ENCODE measurements around the gene CRYBA2. TPM values are rescaled to one million over a fixed set of nuclear protein-coding genes. Genes with fewer than 3 reads are reported as not detected.

The CRYBA2 gene, protein sequence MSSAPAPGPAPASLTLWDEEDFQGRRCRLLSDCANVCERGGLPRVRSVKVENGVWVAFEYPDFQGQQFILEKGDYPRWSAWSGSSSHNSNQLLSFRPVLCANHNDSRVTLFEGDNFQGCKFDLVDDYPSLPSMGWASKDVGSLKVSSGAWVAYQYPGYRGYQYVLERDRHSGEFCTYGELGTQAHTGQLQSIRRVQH
- not detected for polyA plus RNA-seq (ENCODE audit: low read depth in 6 of 6)

DNA sequence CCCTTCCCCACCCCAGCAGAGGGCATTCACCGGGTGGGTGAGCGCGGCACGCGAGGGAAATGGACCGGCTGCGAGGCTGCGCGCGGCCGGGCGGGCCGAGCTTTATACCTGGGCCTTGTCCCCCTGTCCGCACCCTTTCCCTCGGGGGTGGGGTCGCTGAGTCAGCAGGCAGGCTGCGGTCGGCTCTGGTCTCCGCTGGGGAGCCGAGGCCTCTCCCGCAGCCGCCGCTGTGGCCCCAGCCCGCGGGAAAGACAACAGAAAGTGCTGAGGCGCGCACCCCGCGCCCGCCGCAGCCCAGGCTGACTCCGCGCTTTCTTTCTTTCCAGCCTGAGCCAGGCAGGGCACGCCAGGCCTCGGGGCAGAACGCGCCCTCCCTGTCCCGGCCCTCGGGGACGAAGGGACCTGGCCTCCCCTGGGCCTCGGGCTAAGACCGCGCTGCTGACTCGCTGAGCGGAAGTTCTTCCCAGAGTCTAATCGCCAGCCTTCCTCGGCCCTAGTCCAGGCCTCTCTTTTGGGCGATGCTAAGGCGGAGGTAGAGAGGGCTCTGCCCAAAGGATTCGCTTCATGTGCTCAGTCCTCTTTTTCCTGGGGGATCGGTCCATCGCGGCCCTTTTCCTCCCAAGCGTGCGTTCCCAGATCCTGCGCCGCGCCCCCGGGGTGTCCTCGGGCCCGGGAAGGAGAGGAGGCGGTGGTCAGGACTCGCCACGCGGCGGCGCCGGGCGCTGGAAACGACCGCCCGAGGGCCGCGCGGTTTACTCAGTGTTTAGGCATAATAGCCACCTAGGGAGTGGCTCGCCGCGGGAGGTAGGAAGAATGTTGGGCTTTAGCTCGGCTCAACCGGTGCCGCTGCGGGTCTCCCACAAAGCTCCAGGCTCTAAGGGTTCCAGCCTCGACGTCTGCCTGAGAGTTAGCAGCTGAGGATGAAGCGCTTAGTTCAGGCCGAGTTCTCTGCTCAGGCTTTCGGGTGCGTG lies at the start of gene CRYBA2:
CRYBA2 (minus strand) TSS at position 78 of the 971 bp plus-strand sequence. CDS start 246 bp downstream, outside the sequence.
- Mint-ChIP-seq H3K27me3 (peaks cover 57 to 96% (median 86%) of the 10 kb centered on the region in 3 donors), H3K36me3 (no peaks in the 10 kb centered on the region), H3K27ac (no peak within 1 kb of the TSS), H3K9me3 (peaks cover 0 to 2% (median 0%) of the 10 kb centered on the region in 7 donors), H3K4me1 (peaks cover 14 to 31% (median 16%) of the 10 kb centered on the region in 3 donors), H3K4me3 (peak within 1 kb of the TSS in 5 of 8 donors; percentile 34 to 72 (median 55))
- ATAC-seq (ENCODE audit: low read depth in 2 of 2) (no peak), DNase-seq (no peak)

DNA sequence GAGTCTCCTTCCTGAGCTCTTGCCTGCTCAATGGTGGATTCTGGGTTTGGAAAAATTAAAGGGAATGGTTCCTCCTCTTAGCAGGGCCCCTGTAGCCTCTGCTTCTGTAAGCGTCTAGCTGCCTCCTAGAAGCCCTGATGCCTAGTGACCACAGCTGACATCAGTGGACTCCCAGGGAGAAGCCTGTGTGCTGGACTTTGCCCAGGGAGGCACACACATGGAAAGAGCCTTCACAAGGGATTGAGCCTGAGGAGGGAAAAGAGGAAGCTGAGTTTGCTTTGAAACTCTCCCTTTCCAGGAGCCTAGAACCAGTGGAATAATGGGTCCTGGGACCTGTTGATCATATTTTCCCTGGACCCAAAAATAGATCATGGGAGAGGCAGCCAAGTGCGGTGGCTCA lies 49.5 kb upstream of the CRYBA2 start:
- Mint-ChIP-seq H3K4me3 (peak overlapping the region in 1 of 8 donors; percentile 6), H3K9me3 (peaks cover 0 to 2% (median 0%) of the 10 kb centered on the region in 7 donors), H3K27ac (no peak overlapping the region), H3K27me3 (peaks cover 64 to 92% (median 86%) of the 10 kb centered on the region in 3 donors), H3K4me1 (peaks cover 0 to 11% (median 5%) of the 10 kb centered on the region in 3 donors), H3K36me3 (no peaks in the 10 kb centered on the region)
- DNase-seq, result no peak
- no peak for ATAC-seq (ENCODE audit: low read depth in 2 of 2)

DNA sequence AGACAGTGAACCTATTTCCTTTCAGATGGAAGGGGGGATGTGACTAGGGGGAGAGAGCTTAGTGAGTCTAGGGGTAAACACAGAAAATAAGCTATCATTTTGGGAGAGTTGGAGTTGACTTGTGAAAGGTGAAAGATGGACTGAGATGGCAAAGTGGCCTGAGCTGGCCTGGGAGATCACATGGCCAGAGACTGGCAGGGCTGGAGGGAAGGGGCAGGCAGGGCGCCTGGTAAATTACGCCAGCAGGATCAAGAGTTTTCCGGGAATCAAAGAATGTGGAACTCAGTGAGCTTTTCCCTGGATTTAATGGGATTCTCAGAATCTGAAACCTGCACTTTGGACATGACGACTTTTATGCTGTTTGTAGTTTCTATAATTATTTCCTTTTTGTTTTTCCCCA lies 48.9 kb upstream of the CRYBA2 start:
- no peak for ATAC-seq (ENCODE audit: low read depth in 2 of 2)
- H3K36me3 Mint-ChIP-seq, result no peaks in the 10 kb centered on the region
- peaks cover 0 to 2% (median 0%) of the 10 kb centered on the region in 7 donors for H3K9me3 Mint-ChIP-seq
- H3K4me3 Mint-ChIP-seq, result peak overlapping the region in 1 of 8 donors; percentile 25
- peaks cover 64 to 92% (median 89%) of the 10 kb centered on the region in 3 donors for H3K27me3 Mint-ChIP-seq
- H3K4me1 Mint-ChIP-seq, result peaks cover 0 to 11% (median 5%) of the 10 kb centered on the region in 3 donors
- H3K27ac Mint-ChIP-seq, result no peak overlapping the region
- no peak for DNase-seq

DNA sequence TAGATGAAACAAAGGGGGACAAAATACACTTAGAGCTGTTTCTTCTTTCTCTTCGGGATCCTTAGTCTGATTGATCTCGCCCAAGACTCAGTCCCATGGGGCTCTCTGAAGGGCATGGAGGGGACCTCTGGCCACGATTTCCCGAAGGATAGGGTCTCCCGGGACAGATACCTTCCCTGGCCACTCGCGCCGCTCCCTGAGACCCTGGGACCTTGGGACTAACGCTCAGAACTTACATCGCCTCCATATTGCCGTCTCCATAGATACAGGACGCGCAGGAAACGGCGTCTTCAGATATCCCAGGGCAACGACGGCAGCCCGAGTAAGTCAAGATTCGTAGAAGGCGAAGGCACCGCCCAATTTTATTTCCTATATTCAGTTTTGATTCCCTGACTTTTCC lies 48.0 kb upstream of the CRYBA2 start, which contains the start of gene CFAP65:
CFAP65 (minus strand) TSS at position 265 of the 400 bp plus-strand sequence. CDS start 2,468 bp downstream, outside the sequence.
- DNase-seq (no peak), ATAC-seq (ENCODE audit: low read depth in 2 of 2) (no peak)
- H3K27me3 Mint-ChIP-seq, result peaks cover 61 to 93% (median 88%) of the 10 kb centered on the region in 3 donors
- peaks cover 0 to 11% (median 5%) of the 10 kb centered on the region in 3 donors for H3K4me1 Mint-ChIP-seq
- peak within 1 kb of the TSS in 1 of 6 donors; percentile 62 for H3K27ac Mint-ChIP-seq
- peaks cover 0 to 2% (median 0%) of the 10 kb centered on the region in 7 donors for H3K9me3 Mint-ChIP-seq
- no peaks in the 10 kb centered on the region for H3K36me3 Mint-ChIP-seq
- H3K4me3 Mint-ChIP-seq, result peak within 1 kb of the TSS in 5 of 8 donors; percentile 27 to 71 (median 53)

DNA sequence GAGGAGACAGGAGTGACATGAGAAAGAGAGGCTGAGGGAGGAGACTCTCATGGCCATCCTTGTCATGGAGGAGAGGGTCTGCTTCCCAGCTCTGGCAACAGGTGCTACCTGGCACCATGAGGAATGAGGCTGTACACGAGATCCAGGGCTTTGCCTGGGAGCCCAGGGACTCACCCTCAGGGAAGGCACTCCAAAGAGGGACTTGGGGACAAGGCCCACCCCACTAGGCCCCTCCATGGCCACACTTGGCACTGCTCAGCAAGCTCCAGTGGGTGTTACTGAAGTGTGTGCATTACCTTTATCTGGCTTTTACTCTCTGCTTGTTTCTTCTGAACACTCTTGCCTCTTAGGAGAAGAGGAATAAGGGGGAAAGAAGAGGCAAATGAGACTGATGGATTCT lies 45.4 kb upstream of the CRYBA2 start:
- H3K4me3 Mint-ChIP-seq, result no peak overlapping the region
- H3K27me3 Mint-ChIP-seq, result peaks cover 46 to 97% (median 88%) of the 10 kb centered on the region in 3 donors
- DNase-seq, result no peak
- no peak for ATAC-seq (ENCODE audit: low read depth in 2 of 2)
- H3K36me3 Mint-ChIP-seq, result no peaks in the 10 kb centered on the region
- peaks cover 0 to 11% (median 5%) of the 10 kb centered on the region in 3 donors for H3K4me1 Mint-ChIP-seq
- peaks cover 0 to 2% (median 0%) of the 10 kb centered on the region in 7 donors for H3K9me3 Mint-ChIP-seq
- no peak overlapping the region for H3K27ac Mint-ChIP-seq

DNA sequence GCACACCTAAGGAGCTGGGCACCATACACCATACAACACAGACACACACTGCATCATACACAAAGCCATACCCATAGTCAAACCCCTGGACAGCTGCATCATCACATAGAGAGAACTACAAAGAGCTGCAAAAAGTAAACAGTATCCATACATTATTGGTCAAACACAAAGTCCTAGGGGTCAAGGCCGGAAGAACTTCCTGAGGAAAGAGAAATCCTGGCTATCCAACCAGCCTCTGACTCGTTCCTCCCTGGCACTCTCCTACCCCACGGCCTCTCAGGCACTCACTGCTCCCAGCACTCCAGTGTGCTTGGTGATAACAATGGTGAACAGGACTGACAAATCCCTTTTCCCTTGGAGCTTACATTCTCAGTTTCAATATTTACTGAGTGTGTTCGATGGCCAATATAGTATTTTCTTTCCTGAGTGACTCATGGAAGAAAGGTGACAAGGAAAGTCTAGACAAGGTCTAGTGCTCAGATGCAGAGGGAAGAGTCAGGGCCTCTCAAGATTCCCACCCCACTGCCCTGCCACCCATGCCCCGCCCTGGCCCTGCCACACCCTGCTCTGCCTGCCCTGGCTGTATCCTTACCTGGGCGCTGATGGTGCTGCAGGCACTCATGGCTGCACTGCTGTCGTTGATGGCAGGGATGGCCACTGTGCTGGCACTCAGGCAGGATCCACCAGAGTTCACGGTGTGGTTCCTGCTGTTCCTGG lies 44.7 kb upstream of the CRYBA2 start:
- DNase-seq, result no peak
- no peak overlapping the region for H3K27ac Mint-ChIP-seq
- peaks cover 0 to 11% (median 5%) of the 10 kb centered on the region in 3 donors for H3K4me1 Mint-ChIP-seq
- H3K4me3 Mint-ChIP-seq, result no peak overlapping the region
- H3K27me3 Mint-ChIP-seq, result peaks cover 46 to 97% (median 88%) of the 10 kb centered on the region in 3 donors
- H3K36me3 Mint-ChIP-seq, result no peaks in the 10 kb centered on the region
- ATAC-seq (ENCODE audit: low read depth in 2 of 2), result no peak
- H3K9me3 Mint-ChIP-seq, result peaks cover 0 to 3% (median 0%) of the 10 kb centered on the region in 7 donors

DNA sequence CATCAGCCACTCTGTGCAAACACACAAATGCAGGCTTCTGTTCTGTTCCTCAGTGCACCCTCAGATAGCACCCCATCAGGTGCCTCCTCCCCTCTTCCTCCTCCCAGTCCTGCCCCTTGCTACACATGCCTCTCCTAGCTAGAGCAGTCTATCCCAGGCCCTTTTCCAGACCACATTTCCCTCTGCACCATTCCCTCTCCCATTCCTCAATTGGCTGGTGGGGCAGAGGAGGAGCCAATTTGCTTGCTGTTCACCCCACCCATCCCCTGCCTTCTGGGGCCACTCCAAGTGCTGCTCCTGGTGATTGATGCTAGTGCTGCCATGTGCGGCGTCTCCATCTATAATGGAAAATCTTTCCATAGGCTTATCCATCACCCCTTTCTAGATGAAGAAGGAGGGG lies 42.7 kb upstream of the CRYBA2 start:
- DNase-seq (no peak), ATAC-seq (ENCODE audit: low read depth in 2 of 2) (no peak)
- H3K9me3 Mint-ChIP-seq, result peaks cover 0 to 3% (median 0%) of the 10 kb centered on the region in 7 donors
- H3K4me3 Mint-ChIP-seq, result no peak overlapping the region
- no peaks in the 10 kb centered on the region for H3K36me3 Mint-ChIP-seq
- H3K27ac Mint-ChIP-seq, result no peak overlapping the region
- peaks cover 36 to 94% (median 84%) of the 10 kb centered on the region in 3 donors for H3K27me3 Mint-ChIP-seq
- H3K4me1 Mint-ChIP-seq, result no peaks in the 10 kb centered on the region

DNA sequence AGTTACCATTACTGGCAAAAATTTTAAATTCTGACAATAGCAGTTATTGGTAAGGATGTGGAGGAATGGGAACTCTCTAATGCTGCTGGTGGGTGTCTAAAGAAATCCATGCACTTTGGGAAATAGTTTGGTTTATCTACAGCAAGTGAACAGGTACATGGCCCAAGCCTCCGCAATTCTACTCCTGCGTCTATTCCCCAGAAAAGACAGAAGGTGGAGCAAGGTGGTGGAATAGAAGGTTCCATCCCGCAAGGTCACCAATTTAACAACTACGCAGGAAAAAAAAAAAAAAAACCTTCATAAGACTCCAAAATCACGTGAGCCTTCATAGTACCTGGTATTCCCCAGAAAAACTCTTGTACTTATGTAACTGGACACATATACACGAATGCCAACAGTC lies 41.6 kb upstream of the CRYBA2 start:
- H3K4me1 Mint-ChIP-seq, result no peaks in the 10 kb centered on the region
- H3K36me3 Mint-ChIP-seq, result no peaks in the 10 kb centered on the region
- H3K27me3 Mint-ChIP-seq, result peaks cover 28 to 91% (median 84%) of the 10 kb centered on the region in 3 donors
- DNase-seq, result no peak
- ATAC-seq (ENCODE audit: low read depth in 2 of 2), result no peak
- H3K27ac Mint-ChIP-seq, result no peak overlapping the region
- no peak overlapping the region for H3K4me3 Mint-ChIP-seq
- peaks cover 0 to 3% (median 0%) of the 10 kb centered on the region in 7 donors for H3K9me3 Mint-ChIP-seq

DNA sequence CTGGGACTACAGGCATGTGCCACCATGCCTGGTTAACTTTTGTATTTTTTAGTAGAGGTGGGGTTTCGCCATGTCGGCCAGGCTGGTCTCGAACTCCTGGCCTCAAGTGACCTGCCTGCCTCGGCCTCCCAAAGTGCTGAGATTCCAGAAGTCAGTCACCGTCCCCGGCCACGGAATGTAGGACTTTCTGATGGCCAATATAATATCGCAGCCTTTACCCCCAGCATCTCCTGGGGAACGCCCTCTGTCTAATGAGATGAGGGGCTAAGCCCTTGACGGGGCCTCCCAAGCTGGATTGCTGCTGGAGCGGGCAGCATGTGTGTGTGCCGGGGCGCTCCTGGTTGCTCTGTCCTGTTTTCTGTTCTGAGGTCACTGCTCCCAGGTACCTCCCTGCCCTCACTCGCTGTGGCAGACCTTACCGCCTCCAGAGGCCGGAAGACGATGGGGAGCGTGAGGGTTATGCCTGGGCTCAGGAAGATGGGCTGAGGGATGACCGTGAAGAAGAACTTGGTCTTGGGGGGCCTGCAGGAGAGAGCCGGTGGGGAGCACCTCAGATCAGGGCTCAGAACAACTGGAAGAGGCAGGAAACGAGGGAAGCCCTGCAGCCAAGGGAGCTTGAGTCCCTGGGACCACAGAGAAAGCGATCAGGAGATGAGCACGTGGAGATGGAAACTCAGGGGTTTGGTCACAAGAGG lies 39.0 kb upstream of the CRYBA2 start:
- no peak overlapping the region for H3K27ac Mint-ChIP-seq
- no peak for ATAC-seq (ENCODE audit: low read depth in 2 of 2)
- peaks cover 0 to 1% (median 0%) of the 10 kb centered on the region in 7 donors for H3K9me3 Mint-ChIP-seq
- H3K36me3 Mint-ChIP-seq, result no peaks in the 10 kb centered on the region
- H3K4me3 Mint-ChIP-seq, result no peak overlapping the region
- no peaks in the 10 kb centered on the region for H3K4me1 Mint-ChIP-seq
- peaks cover 19 to 85% (median 78%) of the 10 kb centered on the region in 3 donors for H3K27me3 Mint-ChIP-seq
- no peak for DNase-seq

DNA sequence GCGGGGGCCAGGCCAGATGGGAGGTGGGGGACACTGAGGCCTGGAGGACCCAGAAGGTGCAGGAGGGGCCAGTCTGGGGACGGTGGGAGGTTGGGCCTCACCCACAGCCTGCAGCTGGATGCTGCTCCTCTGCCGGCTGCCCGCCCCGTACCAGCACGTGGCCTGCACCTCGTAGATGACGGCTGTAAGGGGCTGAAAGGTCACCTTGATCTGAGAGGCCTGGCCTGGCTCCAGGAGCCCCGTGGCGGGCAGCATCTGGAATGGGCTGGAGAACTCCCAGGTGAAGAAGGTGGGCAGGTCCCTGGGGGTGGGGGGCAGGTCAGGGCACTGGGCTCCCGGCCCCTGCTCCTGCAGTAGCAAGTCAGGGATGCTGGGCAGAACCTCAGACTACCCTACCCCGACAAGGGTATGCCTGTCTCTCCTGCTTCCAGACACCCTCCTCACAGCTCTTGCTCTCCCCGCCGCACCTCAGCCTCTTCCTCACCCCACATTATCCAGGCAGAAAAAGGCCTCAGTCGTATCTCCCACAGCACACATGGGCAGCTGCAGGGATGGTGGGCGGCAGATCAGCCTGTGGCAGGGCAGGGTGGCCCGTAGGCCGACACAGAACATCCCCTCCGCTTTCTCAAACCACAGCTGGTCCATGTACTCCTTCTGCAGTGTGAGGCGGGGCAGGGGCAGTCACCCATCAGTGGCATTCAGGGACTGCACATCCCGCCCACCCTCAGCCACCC lies 38.0 kb upstream of the CRYBA2 start:
- Mint-ChIP-seq H3K27me3 (peaks cover 13 to 75% (median 72%) of the 10 kb centered on the region in 3 donors), H3K9me3 (peaks cover 0 to 1% (median 0%) of the 10 kb centered on the region in 7 donors), H3K4me3 (no peak overlapping the region), H3K27ac (no peak overlapping the region), H3K36me3 (no peaks in the 10 kb centered on the region), H3K4me1 (no peaks in the 10 kb centered on the region)
- ATAC-seq (ENCODE audit: low read depth in 2 of 2) (no peak), DNase-seq (no peak)

DNA sequence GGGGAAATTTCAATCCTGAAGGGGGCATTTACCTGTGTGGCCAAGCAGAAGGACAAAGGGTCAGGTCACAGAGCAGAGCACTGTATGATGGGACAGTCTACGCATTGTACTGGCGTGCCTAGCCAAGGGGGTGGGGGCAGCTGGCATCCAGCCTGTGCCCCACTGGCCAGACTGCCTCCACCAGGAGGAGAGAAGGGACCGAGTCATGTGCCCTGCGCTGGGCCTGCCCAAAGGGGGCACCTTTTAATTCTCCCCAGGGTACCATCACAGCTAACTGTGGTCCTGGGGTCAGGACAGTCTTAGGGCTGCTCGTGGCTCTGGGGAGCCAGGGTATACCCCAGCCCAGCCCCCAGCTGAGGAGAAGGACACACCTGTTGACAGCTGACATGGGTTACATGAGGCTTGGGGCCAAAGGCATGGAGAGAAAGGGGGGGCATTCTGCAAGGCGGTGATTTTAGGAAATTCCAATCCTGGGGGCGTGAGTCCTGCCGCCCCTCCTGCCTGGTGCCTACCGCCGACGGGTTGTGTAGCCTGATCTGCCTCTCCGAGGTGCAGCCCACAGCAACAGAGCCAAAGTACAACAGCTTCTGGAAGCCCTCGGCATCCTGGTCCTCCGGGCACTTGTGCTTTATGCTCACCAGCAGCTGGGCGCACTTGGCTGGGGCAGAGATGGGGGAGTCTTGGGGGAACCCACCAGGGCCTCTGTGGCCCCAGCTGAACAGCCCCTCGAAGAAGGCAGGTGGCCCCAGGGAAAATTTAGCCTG lies 37.1 kb upstream of the CRYBA2 start:
- Mint-ChIP-seq H3K4me3 (no peak overlapping the region), H3K27ac (no peak overlapping the region), H3K9me3 (peaks cover 0 to 1% (median 0%) of the 10 kb centered on the region in 7 donors), H3K27me3 (peaks cover 14 to 72% (median 71%) of the 10 kb centered on the region in 3 donors), H3K36me3 (no peaks in the 10 kb centered on the region), H3K4me1 (no peaks in the 10 kb centered on the region)
- DNase-seq, result no peak
- ATAC-seq (ENCODE audit: low read depth in 2 of 2), result no peak
